ENCODE results near the gene PEAR1. TPM values are rescaled to one million over a fixed set of nuclear protein-coding genes. Genes with fewer than 3 reads are reported as not detected.

Gene PEAR1
- total RNA-seq, 1 experiment from 2014 or later: 10.8 TPM

DNA sequence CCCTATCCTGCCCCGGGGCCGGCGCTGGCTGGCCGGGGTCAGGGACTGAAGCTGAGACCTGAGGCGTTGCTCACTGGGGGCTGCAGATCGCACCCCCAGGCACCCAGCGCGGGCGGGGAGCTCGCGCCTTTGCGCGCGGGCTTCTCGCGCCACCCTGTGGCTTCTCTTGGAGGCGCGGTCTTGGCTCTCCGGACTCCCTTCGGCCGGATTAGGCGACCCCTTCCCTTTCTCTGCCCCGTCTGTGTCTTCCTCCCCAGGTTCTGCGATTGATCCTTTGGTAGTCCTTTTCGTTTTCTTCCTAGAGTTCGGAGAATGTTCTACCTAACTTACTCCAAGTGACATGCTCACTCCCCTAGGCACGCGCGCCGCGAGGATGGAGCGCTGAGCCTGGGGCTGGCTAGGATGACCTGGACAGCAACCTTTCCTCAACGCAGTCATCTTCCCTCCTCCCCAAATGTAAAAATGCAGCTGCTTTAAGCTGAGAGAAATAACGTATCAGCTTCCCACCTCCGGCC, 33.3 kb upstream of the PEAR1 start:
- peaks cover 4 to 17% of the 10 kb centered on the region in 2 experiments; a peak in 3 of 4 replicates for H3K4me1 ChIP-seq (ENCODE audit: control insufficient read depth in 1 of 2, insufficient read depth in 2 of 2, low read length in 2 of 2)
- TF ChIP-seq POLR2AphosphoS5 (IDR thresholded peaks at IDR 0.05; ENCODE audit: low read depth, low read length) (no peak), RAD21 (IDR thresholded peaks at IDR 0.05; ENCODE audit: low read depth) (peak; percentile 96)
- TF ChIP-seq, protein P1, sequence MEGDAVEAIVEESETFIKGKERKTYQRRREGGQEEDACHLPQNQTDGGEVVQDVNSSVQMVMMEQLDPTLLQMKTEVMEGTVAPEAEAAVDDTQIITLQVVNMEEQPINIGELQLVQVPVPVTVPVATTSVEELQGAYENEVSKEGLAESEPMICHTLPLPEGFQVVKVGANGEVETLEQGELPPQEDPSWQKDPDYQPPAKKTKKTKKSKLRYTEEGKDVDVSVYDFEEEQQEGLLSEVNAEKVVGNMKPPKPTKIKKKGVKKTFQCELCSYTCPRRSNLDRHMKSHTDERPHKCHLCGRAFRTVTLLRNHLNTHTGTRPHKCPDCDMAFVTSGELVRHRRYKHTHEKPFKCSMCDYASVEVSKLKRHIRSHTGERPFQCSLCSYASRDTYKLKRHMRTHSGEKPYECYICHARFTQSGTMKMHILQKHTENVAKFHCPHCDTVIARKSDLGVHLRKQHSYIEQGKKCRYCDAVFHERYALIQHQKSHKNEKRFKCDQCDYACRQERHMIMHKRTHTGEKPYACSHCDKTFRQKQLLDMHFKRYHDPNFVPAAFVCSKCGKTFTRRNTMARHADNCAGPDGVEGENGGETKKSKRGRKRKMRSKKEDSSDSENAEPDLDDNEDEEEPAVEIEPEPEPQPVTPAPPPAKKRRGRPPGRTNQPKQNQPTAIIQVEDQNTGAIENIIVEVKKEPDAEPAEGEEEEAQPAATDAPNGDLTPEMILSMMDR (IDR thresholded peaks at IDR 0.05 in 2 of 3, conservative IDR thresholded peaks at IDR 0.05 in 1 of 3; ENCODE audit: borderline replicate concordance in 1 of 3, insufficient read depth in 1 of 3, low read depth in 2 of 3, low read length in 2 of 3): peak; percentile 82 to 94 (median 83)
- no peaks in the 10 kb centered on the region for H3K9me2 ChIP-seq (ENCODE audit: insufficient read depth)
- peak overlapping the region; percentile 30 to 55 for H3K4me3 ChIP-seq (replicated peaks in 1 of 2; ENCODE audit: low read depth in 1 of 2, low read length in 2 of 2)
- ChIA-PET CTCF (interaction anchor here (0.9 to 6.5 kb wide), 26 partner anchors 10 to 240 kb away, joined by 3 to 136 read pairs (median 6); partner anchors contain the start of genes CRABP2, HAPLN2, ISG20L2 and METTL25B), POLR2A (interaction anchor here (1.2 to 1.8 kb wide), 6 partner anchors 93 to 199 kb away, joined by 3 to 10 read pairs (median 4); partner anchors contain the start of genes ISG20L2, METTL25B, MRPL24 and PRCC), RAD21 (ENCODE audit: low non-redundant PET in 1 of 2, low total read pairs in 2 of 2, uncharacterized antibody in 2 of 2, unreplicated experiment in 2 of 2) (interaction anchor here (0.5 to 2.7 kb wide), 7 partner anchors 134 to 247 kb away, joined by 3 to 23 read pairs (median 8); partner anchors contain the start of gene NES (in 1 of the 2))
- H3K9me3 ChIP-seq (ENCODE audit: control insufficient read depth in 1 of 2, insufficient read depth in 1 of 2, low read depth in 1 of 2, low read length in 2 of 2): no peaks in the 10 kb centered on the region
- peak overlapping the region; percentile 98 for H2AFZ ChIP-seq (ENCODE audit: low read depth, low read length, poor library complexity, severe bottlenecking)
- peak overlapping the region; percentile 19; the same call in 1 of the 2 replicates for H3K9ac ChIP-seq (ENCODE audit: low read length)
- peaks cover 3% of the 10 kb centered on the region; the same call in 1 of the 2 replicates for H3K27me3 ChIP-seq (ENCODE audit: insufficient read depth, low read length)
- intact Hi-C loops (cut with micrococcal nuclease): loop anchor here (1.0 kb wide), 3 partner anchors 63 to 171 kb away; no protein-coding TSS in a partner anchor
- no peaks in the 10 kb centered on the region for H3K36me3 ChIP-seq (ENCODE audit: control insufficient read depth in 1 of 2, insufficient read depth in 2 of 2, low read length in 2 of 2)
- peak overlapping the region; percentile 93 for H3K4me2 ChIP-seq (ENCODE audit: low read length)
- DNase-seq (ENCODE audit: low read depth, low spot score) (peak; percentile 28), ATAC-seq (peak; percentile 89)
- BruUV-seq (replicated peaks): no TSS peak
- no peaks in the 10 kb centered on the region for H3K79me2 ChIP-seq (ENCODE audit: insufficient read depth, low read length)
- H4K20me1 ChIP-seq (ENCODE audit: insufficient read depth): no peaks in the 10 kb centered on the region
- H3K27ac ChIP-seq (ENCODE audit: low read depth, low read length): no peak overlapping the region
